GM21786 (cell line): Measurements from ENCODE around the gene IPPK.

ENCODE experiments used
- ATAC-seq: cut with Tn5 transposase; IDR thresholded peaks from one replicate; pipeline ENCODE4 v1.9.1; 2021; ENCODE audit not compliant: unreplicated experiment

Gene IPPK

GRCh38 chr9:92657296-92658094 is 12.4 kb downstream of the IPPK start:
- no peak for ATAC-seq

- no peak for ATAC-seq
Observed at GRCh38 chr9:92656537-92656925, 13.4 kb downstream of the IPPK start.

DNA sequence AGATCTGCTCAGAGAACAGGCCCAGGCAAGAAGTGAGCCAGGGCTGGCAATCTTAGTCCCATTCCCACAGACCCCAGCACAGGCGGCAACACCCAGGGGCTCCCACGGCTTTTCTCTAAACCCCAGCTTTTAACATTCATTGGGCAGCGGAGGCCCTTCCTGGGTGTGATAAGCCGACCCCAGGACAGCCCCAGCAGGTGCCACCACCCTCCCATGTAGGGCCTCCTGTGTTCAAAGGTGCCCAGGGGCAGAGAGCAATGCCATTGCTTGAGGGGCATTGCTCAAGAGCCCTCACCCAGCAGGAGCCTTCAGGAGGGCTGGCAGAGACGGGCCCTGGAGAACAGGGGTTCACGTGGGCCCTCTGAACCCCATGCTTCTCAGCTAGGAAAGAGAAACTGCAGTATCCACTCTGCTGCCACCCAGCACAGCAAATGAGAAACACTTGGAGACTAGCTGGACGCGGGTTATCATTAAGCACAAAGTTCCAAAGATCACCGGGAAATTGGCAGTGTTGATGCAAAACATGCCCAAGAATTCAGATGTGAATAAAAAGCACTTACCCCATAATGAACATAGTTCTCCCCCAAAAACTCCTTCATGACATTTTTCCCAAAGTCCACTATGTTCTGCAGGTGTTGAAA is 13.9 kb downstream of the IPPK start:
- ATAC-seq: no peak

GRCh38 chr9:92655366-92655765 is 14.6 kb downstream of the IPPK start:
- ATAC-seq: no peak

DNA sequence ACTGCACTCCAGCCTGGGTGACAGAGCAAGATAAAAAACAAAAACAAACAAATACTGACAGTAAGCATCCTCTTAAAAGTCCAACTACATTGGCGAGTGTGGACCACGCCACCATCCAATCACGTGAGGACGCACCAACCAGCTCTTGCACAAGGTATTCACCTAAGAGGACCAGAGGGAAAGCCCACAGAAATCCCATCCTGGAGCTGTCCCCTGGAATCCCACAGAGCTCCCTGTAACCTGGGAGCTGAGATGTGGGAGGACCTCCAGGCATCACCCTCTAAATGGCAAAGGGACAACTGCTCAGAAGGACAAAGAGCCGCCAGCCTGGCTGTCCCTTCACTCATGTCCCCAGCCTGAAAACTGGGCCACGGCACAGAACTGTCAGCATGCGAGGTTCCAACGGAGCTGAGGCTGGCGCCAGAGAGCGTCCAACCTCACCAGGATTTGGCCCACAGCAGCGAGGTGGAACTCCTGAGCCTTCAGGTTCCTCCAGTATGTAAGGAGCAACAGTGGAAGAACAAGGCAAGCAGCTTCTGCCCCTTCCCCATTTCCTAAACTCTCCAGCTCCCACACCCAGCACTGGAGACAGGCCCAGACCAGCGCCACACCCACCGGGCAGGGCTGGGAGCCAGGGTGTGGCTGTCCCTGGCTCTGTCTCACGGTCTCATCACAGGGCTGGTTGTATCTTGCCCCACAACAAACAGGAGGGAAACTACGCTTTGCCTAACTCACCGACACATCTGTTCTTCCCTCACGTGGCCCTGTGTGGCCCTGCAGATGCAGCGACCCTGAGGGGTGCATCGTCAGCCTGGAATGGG is 15.2 kb downstream of the IPPK start:
- ATAC-seq: no peak

DNA sequence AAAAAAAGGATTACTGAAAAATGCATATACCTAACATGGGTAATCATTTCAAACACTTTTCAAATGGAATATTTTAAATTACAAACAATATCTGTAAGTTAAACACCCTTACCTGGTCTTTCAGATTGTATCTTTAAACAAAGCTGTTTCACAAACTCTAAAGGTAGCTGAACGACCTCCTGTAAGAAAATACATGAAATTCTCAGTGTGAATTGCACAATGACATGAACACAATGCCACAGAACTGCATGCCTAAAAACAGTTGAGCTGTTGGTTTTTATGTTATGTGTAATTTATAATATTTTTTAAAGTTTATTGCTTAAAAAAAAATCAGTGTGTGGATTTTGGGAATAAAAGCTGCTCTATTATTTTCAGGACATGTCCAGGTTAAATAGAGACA is 17.5 kb downstream of the IPPK start:
- ATAC-seq: no peak

- ATAC-seq: no peak
Observed at GRCh38 chr9:92650839-92651621, 18.9 kb downstream of the IPPK start.

DNA sequence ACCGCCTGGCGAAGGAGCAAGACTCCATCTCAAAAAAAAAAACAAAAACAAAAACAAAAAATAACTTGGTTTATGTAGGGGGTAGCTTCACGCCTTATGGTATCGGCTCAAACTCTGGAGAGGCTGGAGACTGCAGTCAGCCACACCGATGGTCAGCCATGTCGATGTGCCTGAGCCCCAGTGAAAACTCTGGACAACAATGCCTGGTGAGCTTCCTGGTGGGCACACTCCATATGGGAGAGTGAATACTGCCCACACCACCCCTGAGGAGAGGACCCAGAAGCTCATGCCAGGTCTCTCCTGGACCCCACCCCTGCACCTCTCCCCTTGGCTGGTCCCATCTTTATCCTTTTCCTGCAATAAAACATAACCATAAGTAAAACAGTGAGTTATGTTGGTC is 19.6 kb downstream of the IPPK start:
- ATAC-seq: no peak

GRCh38 chr9:92649007-92649406 is 20.9 kb downstream of the IPPK start:
- ATAC-seq: no peak

DNA sequence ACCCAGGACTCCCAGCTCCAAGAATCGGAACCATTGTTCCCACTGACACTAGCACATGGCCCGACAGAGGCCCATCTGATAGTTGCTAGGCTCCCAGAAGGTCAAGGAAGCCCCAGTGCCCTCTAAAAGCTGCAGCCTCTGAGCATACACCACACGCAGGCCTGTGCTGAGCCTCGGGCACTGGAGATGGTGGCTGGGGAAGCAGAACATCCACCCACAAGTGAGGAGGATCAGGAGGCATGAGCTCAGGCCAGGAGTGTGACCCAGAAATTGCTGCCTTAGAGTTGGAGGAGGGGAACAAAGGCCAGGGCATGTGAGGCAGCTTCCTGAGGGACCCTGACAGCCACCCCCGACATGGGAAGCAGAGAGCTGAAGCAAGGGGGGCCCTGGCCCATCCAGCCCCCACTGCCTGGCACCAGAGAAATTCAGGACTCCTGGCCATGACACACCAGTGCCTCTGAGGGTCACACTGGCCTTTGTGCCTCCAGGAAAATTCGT is 21.4 kb downstream of the IPPK start:
- no peak for ATAC-seq

DNA sequence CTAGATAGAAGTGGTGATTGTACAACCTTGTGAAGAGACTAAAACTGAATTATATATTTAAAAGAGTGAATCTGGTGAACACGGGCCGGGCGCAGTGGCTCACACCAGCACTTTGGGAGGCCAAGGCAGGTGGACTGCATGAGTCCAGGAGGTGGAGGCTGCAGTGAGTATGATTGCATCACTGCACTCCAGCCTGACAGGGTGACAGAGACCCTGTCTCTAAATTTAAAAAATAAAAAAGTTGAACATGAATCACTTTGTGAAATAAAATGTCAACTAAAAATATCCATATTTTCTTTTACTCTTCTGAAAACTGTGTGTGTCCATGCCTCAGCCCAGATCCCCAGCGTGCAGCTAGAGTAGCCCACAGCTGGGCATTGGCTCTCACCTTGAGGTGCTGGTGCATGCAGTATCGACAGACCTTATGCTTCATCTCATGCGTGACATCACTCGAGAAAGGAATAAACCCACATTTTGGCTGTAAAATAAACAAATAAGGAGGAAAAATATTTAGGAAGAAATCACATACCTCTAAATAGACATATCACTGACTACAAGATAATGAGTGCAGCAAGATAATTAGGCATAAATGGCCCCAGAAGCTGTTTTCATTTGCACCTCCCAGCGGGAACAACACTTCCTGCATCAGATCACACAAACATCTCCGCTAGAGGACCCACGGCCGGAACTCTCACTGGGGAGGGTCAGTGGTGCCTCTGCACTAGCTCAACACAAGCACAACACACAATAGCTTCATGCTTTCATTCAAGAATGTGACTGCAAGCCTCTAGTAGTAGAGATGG is 22.1 kb downstream of the IPPK start:
- ATAC-seq: no peak

DNA sequence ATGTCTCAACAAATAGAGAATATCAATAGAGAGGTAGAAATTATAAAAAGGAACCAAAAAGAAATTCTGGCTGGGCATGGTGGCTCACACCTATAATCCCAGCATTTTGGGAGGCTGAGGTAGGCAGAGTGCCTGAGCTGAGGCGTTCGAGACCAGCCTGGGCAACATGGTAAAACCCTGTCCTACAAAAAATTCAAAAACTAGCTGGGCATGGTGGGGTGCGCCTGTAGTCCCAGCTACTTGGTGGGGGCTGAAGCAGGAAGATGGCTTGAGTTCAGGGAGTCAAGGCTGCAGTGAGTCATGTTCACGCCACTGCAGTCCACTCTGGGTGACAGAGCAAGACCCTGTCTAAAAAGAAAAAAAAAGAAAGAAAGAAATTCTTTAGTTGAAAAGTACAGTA is 24.9 kb downstream of the IPPK start:
- ATAC-seq: no peak

DNA sequence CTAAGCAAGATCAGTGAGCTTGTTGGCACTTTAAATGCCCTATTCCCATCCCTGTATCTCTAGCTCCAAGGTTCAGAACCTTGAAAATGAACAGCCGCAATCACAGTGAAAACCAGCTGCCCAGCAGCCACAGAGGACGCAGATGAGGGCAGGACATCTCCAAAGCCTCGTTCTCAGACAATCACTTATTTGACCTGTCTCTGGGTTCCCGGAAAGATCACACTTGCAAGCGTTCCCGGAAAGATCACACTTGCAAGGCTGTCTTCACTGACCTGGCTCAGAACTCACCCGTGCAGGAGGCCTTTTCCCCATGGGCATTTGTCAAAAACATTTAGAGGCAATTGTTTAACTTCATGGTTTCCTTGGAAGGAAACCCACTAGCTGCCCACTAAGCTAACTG is 25.7 kb downstream of the IPPK start:
- ATAC-seq: no peak

DNA sequence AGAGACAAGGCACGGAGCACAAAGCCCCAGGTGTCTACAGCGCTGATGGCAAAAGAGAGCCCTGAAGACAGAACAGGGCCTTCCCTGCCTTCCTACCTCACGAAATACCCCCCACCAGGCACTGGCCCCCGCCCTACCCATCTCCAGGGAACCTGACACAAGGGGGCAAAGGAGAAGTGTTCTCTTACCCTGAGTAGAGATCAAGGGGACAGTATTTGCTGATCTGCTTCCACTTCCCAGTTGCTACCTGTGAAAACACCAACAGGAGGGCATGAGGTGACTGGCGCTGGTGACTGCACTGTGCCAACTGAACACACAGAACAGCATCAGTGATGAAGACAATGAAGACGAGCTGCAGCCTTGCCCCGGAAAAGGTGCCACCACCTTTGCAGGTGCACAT is 27.4 kb downstream of the IPPK start:
- ATAC-seq: no peak

DNA sequence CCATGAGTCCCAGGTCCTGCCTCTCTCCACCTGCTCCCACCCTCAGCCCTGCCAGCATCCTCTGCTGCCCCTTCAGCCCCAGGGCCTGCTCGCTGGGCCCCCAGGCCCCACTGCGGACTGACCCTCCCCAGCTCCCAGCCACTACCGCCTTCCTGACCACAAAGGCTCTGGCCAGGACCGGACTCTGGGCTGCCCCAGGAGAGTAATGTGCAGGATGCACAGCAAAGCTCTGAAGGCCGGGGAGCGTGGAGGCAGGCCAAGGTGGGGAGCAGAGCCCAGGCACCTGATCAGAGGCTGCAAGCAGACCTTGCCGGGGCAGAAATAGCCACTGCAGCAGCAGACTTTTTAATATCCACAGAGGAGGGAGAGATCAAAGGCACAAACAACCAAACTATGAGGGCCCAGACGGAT is 27.9 kb downstream of the IPPK start:
- ATAC-seq: no peak

GRCh38 chr9:92641092-92641809 is 28.7 kb downstream of the IPPK start:
- ATAC-seq: no peak

GRCh38 chr9:92640398-92641091 is 29.4 kb downstream of the IPPK start:
- ATAC-seq: no peak

- no peak for ATAC-seq
Observed at GRCh38 chr9:92639791-92640271, 30.1 kb downstream of the IPPK start.

DNA sequence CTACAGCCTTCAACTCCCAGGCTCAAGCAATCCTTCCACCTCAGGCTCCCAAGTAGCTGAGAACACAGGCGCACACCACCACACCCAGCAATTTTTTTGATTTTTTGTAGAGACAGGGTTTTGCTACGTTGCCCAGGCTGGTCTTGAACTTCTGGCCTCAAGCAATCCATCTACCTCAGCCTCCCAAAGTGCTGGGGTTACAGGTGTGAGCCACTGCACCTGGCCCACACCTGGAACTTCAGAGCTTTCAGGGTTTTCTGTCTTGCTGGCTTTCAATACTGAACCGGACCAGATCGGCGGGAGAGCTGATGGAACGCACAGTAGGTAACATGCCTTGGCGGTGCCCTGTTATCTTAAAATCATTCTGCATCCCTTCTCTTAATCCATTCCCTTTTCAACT is 30.8 kb downstream of the IPPK start:
- ATAC-seq: no peak
